Measurements from ENCODE around the gene RAD51.

The RAD51 gene

GRCh38 chr15:40763801-40764628 lies 69.0 kb downstream of the RAD51 start, which contains the start of gene GCHFR:
Gene GCHFR, plus strand, starts transcription at chr15:40764068. Its CDS starts 113 bp downstream, at chr15:40764181.
- peak; percentile 78 for DNase-seq

DNA sequence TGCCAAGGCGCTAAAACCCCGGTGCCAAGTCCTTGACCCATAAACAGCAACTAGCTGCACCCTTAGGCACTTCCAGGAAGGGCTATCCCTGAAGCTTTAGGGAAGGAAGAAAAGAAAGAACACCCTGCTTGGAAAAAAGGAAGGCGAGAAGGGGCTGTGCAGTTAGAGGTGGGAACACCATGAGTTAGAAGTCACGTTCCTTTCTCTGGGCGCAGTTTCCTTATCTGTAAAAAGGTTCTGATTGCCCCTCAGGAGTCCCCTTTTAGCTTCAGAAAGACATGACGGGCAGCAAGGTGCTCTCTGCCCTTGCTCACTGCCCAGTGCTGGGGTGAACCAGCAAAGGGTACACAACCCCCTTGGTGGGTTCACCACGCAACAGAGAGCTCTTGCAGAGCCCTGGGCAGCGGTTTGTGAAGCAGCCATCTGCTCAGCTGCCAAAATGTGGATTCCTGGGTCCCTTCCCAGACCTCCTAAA lies 69.7 kb downstream of the RAD51 start:
- DNase-seq, result no peak

DNA sequence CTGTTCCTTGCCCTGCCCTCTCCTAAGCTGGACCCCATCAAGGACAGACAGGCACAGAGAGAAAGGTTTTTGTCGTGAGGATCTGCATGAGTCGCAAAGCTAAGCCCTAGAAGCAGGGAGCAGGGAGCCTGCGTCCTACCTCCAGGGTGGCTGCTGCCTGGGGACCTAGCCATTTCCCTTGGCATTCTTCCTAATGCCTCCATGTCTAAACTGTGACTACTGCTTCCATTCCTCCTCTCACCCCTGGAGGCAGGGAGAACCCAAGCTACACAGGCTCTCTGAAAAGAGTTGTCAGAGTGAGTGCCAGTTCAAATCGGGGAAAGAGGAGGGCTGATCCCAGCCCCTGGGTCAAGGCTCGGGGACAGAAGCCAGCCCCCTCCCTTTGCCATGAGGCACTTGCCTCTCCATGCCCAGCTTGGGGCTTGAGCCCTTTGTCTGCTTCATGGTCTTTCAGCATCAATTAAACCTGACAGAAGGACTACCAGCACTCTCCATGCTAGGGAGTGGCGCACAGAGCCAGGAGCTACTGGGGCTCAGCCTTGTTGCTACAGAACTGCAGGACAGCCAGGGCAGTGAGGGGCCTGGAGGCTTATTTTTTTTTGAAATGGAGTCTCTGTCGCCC lies 71.3 kb downstream of the RAD51 start:
- DNase-seq, result no peak

DNA sequence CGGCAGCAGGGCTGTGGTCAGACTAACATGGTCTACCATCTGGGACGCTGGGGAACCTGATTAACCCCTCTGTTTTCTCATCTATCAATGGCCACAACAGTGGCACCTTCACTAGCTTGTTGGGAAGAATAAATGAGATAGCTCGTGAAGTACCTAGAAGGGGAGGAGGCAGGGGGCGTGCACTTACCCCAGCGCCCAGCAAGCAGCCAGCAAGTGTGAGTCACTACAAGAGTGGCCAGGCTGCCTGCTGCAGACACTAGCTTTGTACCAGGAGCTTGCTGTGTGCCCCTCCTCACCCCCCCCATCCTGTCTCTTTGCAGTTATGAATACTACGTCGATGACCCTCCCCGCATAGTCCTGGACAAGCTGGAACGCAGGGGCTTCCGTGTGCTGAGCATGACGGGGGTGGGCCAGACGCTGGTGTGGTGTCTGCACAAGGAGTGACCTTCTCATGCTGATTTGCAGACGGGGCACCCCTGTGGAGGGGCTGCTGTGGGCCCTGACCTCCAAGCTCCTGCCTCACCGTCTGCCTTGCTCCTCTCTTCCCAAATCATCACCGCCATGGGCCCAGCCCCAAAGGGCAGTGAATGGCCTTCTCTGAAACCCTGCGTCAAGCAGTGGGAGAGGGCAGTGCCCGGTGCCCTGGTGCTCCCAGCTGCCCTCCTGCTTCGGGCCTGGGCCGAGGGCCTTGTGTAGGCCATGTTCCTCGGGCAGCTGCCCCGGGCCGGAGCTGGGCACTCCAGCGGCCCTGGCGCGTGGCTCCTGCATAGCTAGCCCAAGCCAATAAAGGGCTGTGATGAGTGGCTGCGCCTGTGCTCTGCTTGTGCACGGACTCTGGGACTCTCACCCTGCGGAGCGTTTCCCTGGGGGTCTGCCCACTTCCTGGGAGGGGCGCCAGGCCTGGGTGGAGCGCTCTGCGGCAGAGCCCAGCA lies 72.2 kb downstream of the RAD51 start:
- DNase-seq, result peak; percentile 27

DNA sequence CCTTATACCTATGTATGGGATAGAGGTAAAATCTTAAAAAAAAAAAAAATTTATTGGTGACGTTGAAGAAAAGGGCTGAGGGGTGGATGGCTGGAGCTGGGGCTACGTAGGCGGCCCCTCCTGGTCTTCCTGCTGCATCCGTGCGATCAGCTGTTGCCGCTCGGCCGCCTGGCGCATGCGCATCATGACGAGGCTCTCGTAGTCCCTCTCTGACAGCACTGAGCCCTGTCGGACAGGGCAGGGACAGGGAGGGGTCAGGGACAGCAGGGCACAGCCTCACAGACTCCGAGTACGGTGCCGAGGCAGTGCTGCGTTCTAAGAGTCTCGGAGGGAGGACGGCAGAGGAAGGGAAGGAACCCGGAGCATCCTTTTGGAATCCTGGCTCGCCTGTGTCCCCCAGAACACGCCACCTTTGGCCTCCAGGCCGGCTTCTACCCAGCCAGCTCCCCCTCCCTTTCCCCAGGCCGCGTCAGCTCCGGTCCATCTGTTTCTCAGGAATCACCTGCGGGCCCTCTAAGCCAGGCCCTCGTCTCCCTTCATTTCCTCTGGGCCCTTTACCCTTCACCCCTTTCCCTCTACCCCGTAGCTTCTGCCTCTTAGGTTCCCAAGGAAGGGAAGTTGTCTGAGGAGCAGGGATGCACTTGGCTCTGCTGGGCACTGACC lies 73.0 kb downstream of the RAD51 start:
- DNase-seq, result no peak

- DNase-seq, result peak; percentile 38
Measured at GRCh38 chr15:40768521-40769273, 73.7 kb downstream of the RAD51 start.

DNA sequence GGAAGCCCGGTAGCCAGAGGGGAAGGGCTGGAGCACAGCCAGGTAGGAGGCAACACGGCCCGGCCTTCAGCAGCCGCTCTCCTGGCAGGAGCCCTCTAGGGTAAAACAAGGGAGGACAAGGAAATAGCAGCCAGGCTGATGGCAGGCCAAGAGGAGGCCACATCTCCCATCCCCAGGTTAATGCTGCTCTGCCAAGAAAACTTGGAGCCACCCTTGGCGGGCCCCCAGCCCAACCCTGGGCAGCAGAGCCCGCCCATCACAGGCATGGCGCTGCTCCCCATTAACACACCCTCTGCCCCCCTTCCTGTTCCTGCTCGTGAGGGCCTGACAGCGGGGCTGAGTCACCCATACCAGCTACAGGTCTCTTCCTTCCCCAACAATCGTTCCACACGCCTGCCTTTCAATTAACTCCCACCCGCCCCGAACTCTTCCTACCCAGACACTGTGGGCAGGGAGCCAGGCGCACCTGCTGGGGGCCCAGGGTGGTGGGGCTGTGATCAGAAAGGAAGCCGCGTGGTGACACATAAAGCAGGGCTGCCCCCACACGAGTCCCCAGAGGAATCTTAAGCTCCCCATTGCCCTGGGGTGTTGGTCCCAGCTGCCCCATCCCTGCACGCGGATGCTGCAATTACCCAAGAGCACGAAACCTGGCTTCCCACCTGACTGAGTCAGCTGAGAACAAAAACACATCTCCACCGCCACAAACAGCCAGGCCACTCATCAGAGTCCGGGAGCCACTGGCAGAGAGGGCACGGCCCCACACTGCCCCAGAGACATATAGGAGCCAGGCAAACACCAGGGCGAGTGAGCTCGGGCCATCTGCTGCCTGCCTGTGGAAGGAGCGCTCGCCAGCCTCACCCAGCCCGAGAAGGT lies 74.5 kb downstream of the RAD51 start, which contains the start of gene C15orf62:
Gene C15orf62 (plus strand): TSS at position 707 of the 873 bp plus-strand sequence. CDS start 516 bp downstream, outside the sequence.
- DNase-seq, result peak; percentile 87

- no peak for DNase-seq
Measured at GRCh38 chr15:40770147-40770721, 75.3 kb downstream of the RAD51 start.

- no peak for DNase-seq
Measured at GRCh38 chr15:40771242-40771641, 76.3 kb downstream of the RAD51 start.

- DNase-seq, result no peak
Measured at GRCh38 chr15:40772014-40772413, 77.0 kb downstream of the RAD51 start.

DNA sequence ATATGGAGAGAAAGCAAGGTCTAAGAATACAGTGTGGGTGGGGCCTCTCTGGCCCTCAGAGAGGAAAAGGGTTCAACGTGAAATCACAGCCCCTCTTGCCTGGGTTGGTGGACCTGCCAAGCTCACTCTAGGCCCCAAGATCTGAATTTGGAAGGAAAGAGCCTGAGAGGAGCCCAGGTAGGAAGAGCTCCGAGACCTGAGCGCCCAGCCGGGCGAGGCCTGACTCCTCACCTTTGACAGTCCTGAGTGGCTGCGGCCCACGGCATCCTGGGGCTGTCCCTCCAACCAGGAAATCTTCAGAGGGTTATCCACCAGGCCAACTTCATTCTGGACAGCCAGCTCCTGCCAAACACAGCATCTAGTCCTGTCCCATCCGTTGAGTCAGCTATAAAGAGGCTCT lies 78.5 kb downstream of the RAD51 start:
- no peak for DNase-seq

DNA sequence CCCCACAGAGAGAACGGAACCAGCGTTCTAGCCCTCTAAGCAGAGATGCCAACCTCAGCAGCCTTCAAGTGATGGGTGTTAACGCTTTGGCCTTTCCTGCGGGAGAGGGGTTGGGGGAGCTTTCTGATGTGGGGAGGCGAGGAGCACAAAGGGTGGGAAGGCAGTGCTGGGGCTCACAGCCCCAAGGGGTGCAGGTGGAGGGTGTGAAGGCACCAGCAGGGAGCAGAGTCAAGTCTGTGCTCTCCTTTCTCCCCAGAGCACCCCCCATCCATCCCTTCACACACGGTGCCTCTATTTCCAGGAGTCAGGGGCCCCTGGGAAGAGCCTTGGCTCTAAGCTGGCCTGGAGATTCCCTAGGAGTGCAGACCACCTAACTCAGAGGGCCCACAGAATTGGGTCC lies 78.9 kb downstream of the RAD51 start:
- no peak for DNase-seq

DNA sequence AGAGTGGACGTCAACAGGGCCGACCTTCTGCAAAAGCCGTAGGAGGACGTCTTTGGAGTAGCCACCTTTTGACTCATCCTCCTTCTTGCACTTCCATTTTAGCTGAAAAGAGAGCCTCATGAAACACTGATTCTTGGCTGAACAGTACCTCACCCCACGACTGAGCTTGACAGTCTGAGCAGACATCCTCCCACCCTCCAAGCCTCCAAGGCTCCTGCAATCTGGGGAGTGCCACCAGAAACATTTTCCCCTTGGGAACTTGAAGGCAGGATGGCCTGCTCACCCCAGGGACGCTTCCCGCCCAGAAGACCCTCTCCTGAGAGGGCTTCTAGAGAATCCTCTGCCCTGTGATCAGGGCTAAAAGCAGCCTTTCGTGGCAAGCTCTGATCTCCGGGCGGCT lies 80.0 kb downstream of the RAD51 start:
- no peak for DNase-seq

DNA sequence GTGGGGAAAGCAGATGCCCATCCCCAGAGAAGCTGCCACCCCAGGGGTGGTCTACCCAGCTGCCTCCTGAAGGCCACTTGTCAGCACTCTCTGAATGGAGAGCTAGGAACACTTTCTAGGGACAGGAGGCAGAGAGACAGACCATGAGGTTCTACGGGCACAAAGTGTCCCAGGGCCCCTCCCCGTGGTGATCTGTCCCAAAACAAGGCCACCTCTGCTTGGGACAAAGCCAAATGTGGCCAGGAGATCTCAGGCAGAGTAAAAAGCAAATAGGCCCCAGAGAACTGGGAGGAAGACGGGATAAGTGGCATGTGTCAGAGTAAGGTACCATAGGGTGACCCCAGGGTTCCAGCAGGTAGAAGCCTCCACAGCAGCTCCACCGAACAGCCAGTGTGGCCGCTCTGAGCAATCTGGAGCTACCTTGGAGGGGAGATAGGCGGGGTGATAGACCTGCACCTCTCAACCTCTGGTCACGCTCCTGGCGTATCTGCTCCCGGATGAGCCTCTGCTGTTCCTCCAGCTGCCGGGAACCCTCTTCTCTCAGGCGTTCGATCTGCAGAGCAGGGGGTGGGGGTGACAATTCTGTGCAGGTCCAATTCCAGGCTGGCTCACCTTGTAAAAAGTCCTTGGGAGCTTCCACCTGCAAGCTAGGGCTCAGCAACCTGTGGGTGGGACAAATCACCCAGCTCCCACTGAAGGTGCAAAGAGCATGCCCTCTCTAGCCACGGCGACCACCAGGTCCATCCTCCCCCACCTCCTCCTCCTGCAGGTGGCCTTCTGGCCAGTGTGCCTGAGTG lies 81.0 kb downstream of the RAD51 start:
- no peak for DNase-seq

DNA sequence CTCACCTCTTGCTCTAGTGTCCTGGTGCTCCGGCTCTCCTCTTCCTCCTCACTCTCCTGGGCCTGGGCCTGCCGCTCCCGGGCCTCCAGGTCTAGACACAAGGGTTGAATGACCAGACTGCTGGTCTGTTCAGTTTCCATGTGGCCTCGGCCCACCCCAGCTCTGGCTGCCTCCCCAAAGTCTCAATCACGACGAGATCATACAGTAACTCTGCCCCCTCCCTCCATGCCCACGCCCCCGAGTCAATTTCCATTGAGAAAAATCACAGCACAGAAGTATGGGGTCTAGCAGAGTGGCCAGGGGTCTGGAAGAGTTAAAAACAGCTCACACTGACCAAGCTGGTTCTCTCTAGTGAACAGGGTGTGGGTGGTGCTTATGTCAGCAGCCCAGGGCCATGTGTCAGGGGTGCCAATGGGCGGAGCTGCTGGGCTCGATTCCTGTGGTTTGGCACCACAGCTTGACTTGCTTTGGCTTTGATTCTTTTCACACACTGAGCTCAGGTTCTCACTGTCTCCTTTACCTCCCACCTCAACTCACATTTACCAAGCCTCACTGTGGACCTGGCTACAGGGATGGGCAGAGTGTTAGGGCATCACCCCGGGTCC lies 81.7 kb downstream of the RAD51 start:
- peak; percentile 36 for DNase-seq
